Fibroblast of villous mesenchyme (primary cell): Measurements from ENCODE around the gene MICU1. TPM values are rescaled to one million over a fixed set of nuclear protein-coding genes. Genes with fewer than 3 reads are reported as not detected.

Experiments
- DNase-seq: peaks from one replicate; pipeline ENCODE4 v3.0.0-alpha.2; 2010; ENCODE audit warnings: low read depth
- H3K4me3 ChIP-seq: 2 replicates; pipeline ENCODE4 v1.5.1; 2011; ENCODE audit warnings: low read depth, mild to moderate bottlenecking, low read length
- total RNA-seq: library from RNA; depleted of rRNA; stranded (reverse); fragments of >200 nt; gene quantifications from 2 replicates; pipeline ENCODE4 v1.2.3, GENCODE V29; 2012
- TF ChIP-seq, protein P1 (sequence below): IDR thresholded peaks from 2 replicates; pipeline ENCODE4 v1.5.1; 2012; ENCODE audit warnings: low read depth, mild to moderate bottlenecking, low read length; ENCODE audit not compliant: insufficient read depth

MICU1 gene
- total RNA-seq, 1 donor = 44.0 TPM

- no peak for DNase-seq
- no peak overlapping the region for H3K4me3 ChIP-seq
- TF ChIP-seq, protein P1, sequence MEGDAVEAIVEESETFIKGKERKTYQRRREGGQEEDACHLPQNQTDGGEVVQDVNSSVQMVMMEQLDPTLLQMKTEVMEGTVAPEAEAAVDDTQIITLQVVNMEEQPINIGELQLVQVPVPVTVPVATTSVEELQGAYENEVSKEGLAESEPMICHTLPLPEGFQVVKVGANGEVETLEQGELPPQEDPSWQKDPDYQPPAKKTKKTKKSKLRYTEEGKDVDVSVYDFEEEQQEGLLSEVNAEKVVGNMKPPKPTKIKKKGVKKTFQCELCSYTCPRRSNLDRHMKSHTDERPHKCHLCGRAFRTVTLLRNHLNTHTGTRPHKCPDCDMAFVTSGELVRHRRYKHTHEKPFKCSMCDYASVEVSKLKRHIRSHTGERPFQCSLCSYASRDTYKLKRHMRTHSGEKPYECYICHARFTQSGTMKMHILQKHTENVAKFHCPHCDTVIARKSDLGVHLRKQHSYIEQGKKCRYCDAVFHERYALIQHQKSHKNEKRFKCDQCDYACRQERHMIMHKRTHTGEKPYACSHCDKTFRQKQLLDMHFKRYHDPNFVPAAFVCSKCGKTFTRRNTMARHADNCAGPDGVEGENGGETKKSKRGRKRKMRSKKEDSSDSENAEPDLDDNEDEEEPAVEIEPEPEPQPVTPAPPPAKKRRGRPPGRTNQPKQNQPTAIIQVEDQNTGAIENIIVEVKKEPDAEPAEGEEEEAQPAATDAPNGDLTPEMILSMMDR = no peak
These were observed 30.4 kb downstream of the MICU1 start for GRCh38 chr10:72595436-72595835.

- DNase-seq = no peak
- no peak overlapping the region for H3K4me3 ChIP-seq
- TF ChIP-seq, protein P1 = no peak
These were observed 31.9 kb downstream of the MICU1 start for GRCh38 chr10:72593963-72594362.

- no peak for DNase-seq
- TF ChIP-seq, protein P1 = no peak
- H3K4me3 ChIP-seq = no peak overlapping the region
These were observed 37.6 kb downstream of the MICU1 start for GRCh38 chr10:72588266-72588665.

GRCh38 chr10:72587568-72587967 lies 38.3 kb downstream of the MICU1 start:
- no peak for DNase-seq
- TF ChIP-seq, protein P1 = no peak

GRCh38 chr10:72574636-72575035 lies 51.2 kb downstream of the MICU1 start:
- TF ChIP-seq, protein P1 = no peak
- H3K4me3 ChIP-seq = no peak overlapping the region
- DNase-seq = no peak

More at GRCh38 chr10:72587568-72587967, 38.3 kb downstream of the MICU1 start:
- no peak overlapping the region for H3K4me3 ChIP-seq

DNA sequence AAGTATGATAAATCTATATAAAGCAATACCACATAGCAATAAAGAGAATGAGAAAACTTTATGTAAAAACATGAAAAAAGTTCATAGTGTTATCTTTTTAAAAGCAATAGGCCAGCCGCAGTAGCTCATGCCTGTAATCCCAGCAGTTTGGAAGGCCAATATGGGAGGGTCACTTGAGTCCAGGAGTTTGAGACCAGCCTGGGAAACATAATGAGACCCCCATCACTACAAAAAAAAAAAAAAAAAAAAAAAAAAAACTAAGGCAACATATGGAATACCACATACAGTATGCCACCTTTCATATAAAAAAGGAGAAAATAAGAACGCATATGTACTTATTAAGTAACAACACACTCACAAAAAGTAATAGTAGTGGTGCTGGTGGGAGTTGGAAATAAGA lies 52.8 kb downstream of the MICU1 start:
- TF ChIP-seq, protein P1 = no peak
- DNase-seq = no peak
- no peak overlapping the region for H3K4me3 ChIP-seq
